ENCODE data around the gene BCL10. TPM values are rescaled to one million over a fixed set of nuclear protein-coding genes. Genes with fewer than 3 reads are reported as not detected.

BCL10 gene
- total and polyA plus RNA-seq, 2 of the 4 experiments (the other 2 are of a cell fraction), result 15.3 to 30.5 TPM

- peak overlapping the region; percentile 98 for H3K23ac ChIP-seq (ENCODE audit: low read depth, low read length)
- ChIA-PET CTCF (interaction anchor here (0.6 to 1.0 kb wide), 2 partner anchors 58 to 144 kb away, joined by 3 read pairs; no protein-coding TSS in a partner anchor), POLR2A (ENCODE audit: unreplicated experiment) (interaction anchor here (0.9 kb wide), 1 partner anchor 55 kb away, joined by 4 read pairs; the partner anchor contains the start of gene C1orf52)
- H3K9me3 ChIP-seq (ENCODE audit: control insufficient read depth, insufficient read depth, low read length), result no peaks in the 10 kb centered on the region
- peak overlapping the region; percentile 94 for H4K5ac ChIP-seq (ENCODE audit: low read depth, low read length)
- H2BK120ac ChIP-seq (ENCODE audit: low read depth, low read length), result peak overlapping the region; percentile 99
- no peaks in the 10 kb centered on the region for H4K20me1 ChIP-seq (ENCODE audit: insufficient read depth, low read length)
- peak overlapping the region; percentile 94; the same call in 2 of the 3 replicates for H2BK15ac ChIP-seq (ENCODE audit: low read depth, low read length)
- H3K4me1 ChIP-seq (ENCODE audit: control insufficient read depth, insufficient read depth, low read length), result peaks cover 18% of the 10 kb centered on the region
- BruUV-seq (replicated peaks), result TSS peak; percentile 93
- no peaks in the 10 kb centered on the region; the same call in 1 of the 2 replicates for H3K36me3 ChIP-seq (ENCODE audit: control insufficient read depth, insufficient read depth, low read length)
- peak overlapping the region; percentile 98 for H3K14ac ChIP-seq (replicated peaks; ENCODE audit: low read depth, low read length)
- peak overlapping the region; percentile 97 for H2BK20ac ChIP-seq (ENCODE audit: low read depth, low read length)
- peaks cover 15 to 43% of the 10 kb centered on the region in 2 experiments; a peak in 3 of 4 replicates for H3K79me1 ChIP-seq (ENCODE audit: low read depth in 1 of 2, low read length in 2 of 2)
- peaks cover 23% of the 10 kb centered on the region for H3K9me1 ChIP-seq (ENCODE audit: insufficient read depth, low read length)
- H3K27ac ChIP-seq (ENCODE audit: insufficient read depth, low read length), result peak overlapping the region; percentile 87
- in situ Hi-C loops (cut with MboI; ENCODE audit: low sequenced_read_pairs) (loop anchor here (5.0 kb wide), 3 partner anchors 83 to 383 kb away; no protein-coding TSS in a partner anchor), dilution Hi-C loops (cut with HindIII; ENCODE audit: low sequenced_read_pairs, unreplicated experiment) (no loop called here), intact Hi-C loops (cut with micrococcal nuclease) (loop anchor here (1.0 to 2.0 kb wide), 4 partner anchors 15 to 298 kb away; no protein-coding TSS in a partner anchor)
- H2AK9ac ChIP-seq (replicated peaks; ENCODE audit: low read depth, low read length, poor library complexity), result peak overlapping the region; percentile 53
- H3K56ac ChIP-seq (ENCODE audit: extremely low read depth, insufficient read depth, low read length), result peak overlapping the region; percentile 94
- H4K8ac ChIP-seq (ENCODE audit: low read depth in 2 of 2, low read length in 2 of 2), result peak overlapping the region; percentile 83 to 91
- peak overlapping the region; percentile 99 for H4K91ac ChIP-seq (ENCODE audit: insufficient read depth, low read depth, low read length)
- H2AFZ ChIP-seq (replicated peaks; ENCODE audit: low read length, poor library complexity), result peak overlapping the region; percentile 54
- H2BK5ac ChIP-seq (ENCODE audit: low read depth, low read length, poor library complexity, severe bottlenecking), result peak overlapping the region; percentile 98
- peak overlapping the region; percentile 99 for H3K4ac ChIP-seq (ENCODE audit: low read depth, low read length)
- no CpG with 5 or more reads among the region's 3 CpGs for WGBS, 2 experiments (ENCODE audit: extremely low coverage in 2 of 2, insufficient read length in 1 of 2)
- H3K4me3 ChIP-seq (ENCODE audit: insufficient read depth, low read depth, low read length), result no peak overlapping the region
- H2AK5ac ChIP-seq (ENCODE audit: low read depth, low read length), result peak overlapping the region; percentile 99
- ATAC-seq (ENCODE audit: low read depth), result peak; percentile 78
- H3K18ac ChIP-seq (ENCODE audit: low read depth, low read length), result peak overlapping the region; percentile 59
- peak overlapping the region; percentile 38 for H3K9ac ChIP-seq (ENCODE audit: low read depth, low read length)
- peak; percentile 96 for DNase-seq
- peak overlapping the region; percentile 2; the same call in 1 of the 2 replicates for H3K4me2 ChIP-seq (ENCODE audit: low read depth, low read length)
- no peaks in the 10 kb centered on the region for H3K27me3 ChIP-seq (ENCODE audit: control insufficient read depth, insufficient read depth, low read length)
- TF ChIP-seq CEBPB (IDR thresholded peaks at IDR 0.05; ENCODE audit: low read depth, low read length) (peak; percentile 37; the same call in 1 of the 2 replicates), MAFK (IDR thresholded peaks at IDR 0.05; ENCODE audit: low read depth, low read length) (no peak), POLR2A (IDR thresholded peaks at IDR 0.05; ENCODE audit: low read depth, low read length) (no peak), SMC3 (IDR thresholded peaks at IDR 0.05; ENCODE audit: low read depth, low read length) (no peak), RCOR1 (IDR thresholded peaks at IDR 0.05; ENCODE audit: insufficient replicate concordance, low read length) (no peak), FOS (IDR thresholded peaks at IDR 0.05; ENCODE audit: low read depth, low read length) (peak; percentile 80), CHD1 (IDR thresholded peaks at IDR 0.05; ENCODE audit: low read depth, low read length) (no peak), ELK1 (IDR thresholded peaks at IDR 0.05; ENCODE audit: borderline replicate concordance, low read depth, low read length) (no peak), BHLHE40 (IDR thresholded peaks at IDR 0.05; ENCODE audit: low read depth, low read length) (peak; percentile 84), RFX5 (IDR thresholded peaks at IDR 0.05; ENCODE audit: low read depth, low read length) (no peak), USF2 (IDR thresholded peaks at IDR 0.05; ENCODE audit: low read depth, low read length) (no peak), MAZ (IDR thresholded peaks at IDR 0.05; ENCODE audit: borderline replicate concordance, low read depth, low read length) (no peak)
- TF ChIP-seq, protein P1, sequence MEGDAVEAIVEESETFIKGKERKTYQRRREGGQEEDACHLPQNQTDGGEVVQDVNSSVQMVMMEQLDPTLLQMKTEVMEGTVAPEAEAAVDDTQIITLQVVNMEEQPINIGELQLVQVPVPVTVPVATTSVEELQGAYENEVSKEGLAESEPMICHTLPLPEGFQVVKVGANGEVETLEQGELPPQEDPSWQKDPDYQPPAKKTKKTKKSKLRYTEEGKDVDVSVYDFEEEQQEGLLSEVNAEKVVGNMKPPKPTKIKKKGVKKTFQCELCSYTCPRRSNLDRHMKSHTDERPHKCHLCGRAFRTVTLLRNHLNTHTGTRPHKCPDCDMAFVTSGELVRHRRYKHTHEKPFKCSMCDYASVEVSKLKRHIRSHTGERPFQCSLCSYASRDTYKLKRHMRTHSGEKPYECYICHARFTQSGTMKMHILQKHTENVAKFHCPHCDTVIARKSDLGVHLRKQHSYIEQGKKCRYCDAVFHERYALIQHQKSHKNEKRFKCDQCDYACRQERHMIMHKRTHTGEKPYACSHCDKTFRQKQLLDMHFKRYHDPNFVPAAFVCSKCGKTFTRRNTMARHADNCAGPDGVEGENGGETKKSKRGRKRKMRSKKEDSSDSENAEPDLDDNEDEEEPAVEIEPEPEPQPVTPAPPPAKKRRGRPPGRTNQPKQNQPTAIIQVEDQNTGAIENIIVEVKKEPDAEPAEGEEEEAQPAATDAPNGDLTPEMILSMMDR (conservative IDR thresholded peaks at IDR 0.05; ENCODE audit: low read depth, low read length), result no peak
Measured at GRCh38 chr1:85313888-85314696, 37.7 kb upstream of the BCL10 start.

All from IMR-90 (cell line).